BJ (cell line): ENCODE data around the gene AKR1B1. TPM values are rescaled to one million over a fixed set of nuclear protein-coding genes. Genes with fewer than 3 reads are reported as not detected.

ENCODE experiments used
- CTCF ChIA-PET: fragments of 350-600 bp; formaldehyde crosslinking; extraction: SDS; loops from one replicate; lab custom pipeline; 2021; ENCODE audit warnings: antibody characterized with exemption, inconsistent platforms; lab: Yijun Ruan, JAX
- POLR2A ChIA-PET: fragments of 300-600 bp; sonication (Branson Sonifier 250); formaldehyde crosslinking; extraction: SDS; loops from one replicate; lab custom pipeline; 2021; ENCODE audit warnings: antibody characterized with exemption; lab: Charles Lee
- DNase-seq: peaks from one replicate; pipeline ENCODE4 v3.0.0-alpha.2; 2011; ENCODE audit warnings: low read depth
- H3K27me3 ChIP-seq: 2 replicates; pipeline ENCODE4 v1.6.0; 2011; ENCODE audit warnings: low read length; ENCODE audit not compliant: control insufficient read depth, insufficient read depth
- H3K36me3 ChIP-seq: 2 replicates; pipeline ENCODE4 v1.5.1; 2011; ENCODE audit warnings: low read length; ENCODE audit not compliant: control insufficient read depth, insufficient read depth
- H3K4me3 ChIP-seq: 2 replicates; pipeline ENCODE4 v1.5.1; 2011; ENCODE audit warnings: low read depth, mild to moderate bottlenecking, control low read depth, low read length
- CTCF ChIP-seq: IDR thresholded peaks from 2 replicates; pipeline ENCODE4 v1.5.1; 2011; ENCODE audit warnings: low read depth, mild to moderate bottlenecking, control low read depth, inconsistent platforms, low read length, moderate library complexity; ENCODE audit not compliant: insufficient read depth
- polyA plus RNA-seq: library from polyadenylated mRNA; depleted of rRNA; stranded (reverse); fragments of >200 nt; gene quantifications from 2 replicates; pipeline ENCODE4 v1.2.3, GENCODE V29; 2011

AKR1B1 gene
- polyA plus RNA-seq, 1 experiment = 331 TPM

GRCh38 chr7:134405299-134405698 is 53.6 kb downstream of the AKR1B1 start:
- ChIA-PET POLR2A (no interaction called here), CTCF (interaction anchor here (1.6 to 1.8 kb wide), 2 partner anchors 16 to 27 kb away, joined by 6 to 7 read pairs; no protein-coding TSS in a partner anchor)
- no peak for TF ChIP-seq CTCF
- no peak for DNase-seq
- H3K36me3 ChIP-seq = no peaks in the 10 kb centered on the region
- H3K4me3 ChIP-seq = no peak overlapping the region
- H3K27me3 ChIP-seq = peaks cover 6% of the 10 kb centered on the region; the same call in 1 of the 2 replicates

- Histone ChIP-seq H3K36me3 (no peaks in the 10 kb centered on the region), H3K27me3 (peaks cover 6% of the 10 kb centered on the region; the same call in 1 of the 2 replicates), H3K4me3 (no peak overlapping the region)
- TF ChIP-seq CTCF = no peak
- no peak for DNase-seq
- ChIA-PET POLR2A (no interaction called here), CTCF (no interaction called here)
Observed at GRCh38 chr7:134403062-134403461, 55.8 kb downstream of the AKR1B1 start.

- no peak for DNase-seq
- Histone ChIP-seq H3K27me3 (0 out of 2 replicates have a peak, but pooled peaks cover 2% of the 10 kb centered on the region), H3K4me3 (no peak overlapping the region), H3K36me3 (no peaks in the 10 kb centered on the region)
- TF ChIP-seq CTCF = no peak
- ChIA-PET CTCF (no interaction called here), POLR2A (no interaction called here)
Observed at GRCh38 chr7:134400859-134401258, 58.0 kb downstream of the AKR1B1 start.

- H3K4me3 ChIP-seq = no peak overlapping the region
Observed at GRCh38 chr7:134396031-134396430, 62.9 kb downstream of the AKR1B1 start.

GRCh38 chr7:134395604-134396003 is 63.3 kb downstream of the AKR1B1 start:
- POLR2A ChIA-PET = no interaction called here

More at GRCh38 chr7:134396031-134396430, 62.9 kb downstream of the AKR1B1 start:
- ChIA-PET POLR2A (no interaction called here), CTCF (no interaction called here)
- Histone ChIP-seq H3K36me3 (no peaks in the 10 kb centered on the region), H3K27me3 (peaks cover 4% of the 10 kb centered on the region)
- no peak for TF ChIP-seq CTCF
- no peak for DNase-seq

More at GRCh38 chr7:134395604-134396003, 63.3 kb downstream of the AKR1B1 start:
- CTCF ChIA-PET = no interaction called here
- Histone ChIP-seq H3K36me3 (no peaks in the 10 kb centered on the region), H3K27me3 (peaks cover 2% of the 10 kb centered on the region), H3K4me3 (no peak overlapping the region)
- DNase-seq = no peak
- no peak for TF ChIP-seq CTCF
